ENCODE measurements around the gene CHST10. TPM values are rescaled to one million over a fixed set of nuclear protein-coding genes. Genes with fewer than 3 reads are reported as not detected.
"Not testable (repeated sequence)": the region's sequence is repeated elsewhere in the genome, so short reads cannot be mapped to it uniquely, and the experiment has no call there.

The CHST10 gene, protein sequence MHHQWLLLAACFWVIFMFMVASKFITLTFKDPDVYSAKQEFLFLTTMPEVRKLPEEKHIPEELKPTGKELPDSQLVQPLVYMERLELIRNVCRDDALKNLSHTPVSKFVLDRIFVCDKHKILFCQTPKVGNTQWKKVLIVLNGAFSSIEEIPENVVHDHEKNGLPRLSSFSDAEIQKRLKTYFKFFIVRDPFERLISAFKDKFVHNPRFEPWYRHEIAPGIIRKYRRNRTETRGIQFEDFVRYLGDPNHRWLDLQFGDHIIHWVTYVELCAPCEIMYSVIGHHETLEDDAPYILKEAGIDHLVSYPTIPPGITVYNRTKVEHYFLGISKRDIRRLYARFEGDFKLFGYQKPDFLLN
- total RNA-seq: 33.0 and 33.2 TPM in 2 replicates
- long read RNA-seq, transcript CHST10-201 (7 exons, 2,842 nt): major isoform, 6 of 19 reads
- long read RNA-seq, partial matches to known transcripts: 1 of 19 reads
- long read RNA-seq, other reads (novel, unspliced or antisense): 12 of 19 reads

DNA sequence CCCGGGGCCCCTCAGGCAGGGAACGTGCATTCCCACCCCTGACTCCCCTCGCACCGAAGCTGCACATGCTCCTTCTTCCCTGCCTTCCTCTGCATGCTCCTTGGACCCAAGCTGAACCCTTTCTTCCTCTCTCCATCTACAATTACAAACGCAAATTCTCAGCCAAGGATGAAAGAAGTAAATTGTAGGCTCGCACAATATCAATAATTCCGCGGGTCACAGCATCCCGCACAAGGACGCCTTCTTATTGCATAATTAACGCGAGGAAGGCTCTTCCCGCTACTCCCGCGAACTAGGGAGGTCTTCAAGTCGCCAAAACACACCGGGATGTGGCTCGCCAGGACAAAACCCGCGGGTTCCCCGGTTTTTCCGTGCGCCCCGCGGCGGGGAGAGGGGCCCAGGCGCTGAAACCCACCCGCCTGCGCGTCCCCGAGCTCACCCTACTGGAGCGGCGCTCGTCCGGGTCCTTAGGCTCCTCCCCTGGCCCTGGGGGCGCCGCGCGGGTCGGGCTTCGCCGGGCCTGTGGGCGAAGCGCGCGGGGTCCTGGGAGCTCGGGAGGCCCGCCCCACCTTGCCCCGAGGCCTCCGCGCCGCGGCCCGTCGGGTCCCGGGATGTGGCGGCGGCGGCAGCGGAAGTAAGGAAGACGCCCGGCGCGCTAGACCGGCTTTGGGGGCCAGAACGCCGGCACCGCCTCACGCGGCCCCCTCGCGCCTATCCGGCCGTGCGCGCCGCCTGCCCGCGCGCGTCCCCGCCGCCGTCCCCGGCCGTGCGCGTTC lies at the start of gene CHST10:
TSS of gene CHST10 (minus strand) at position 734 of the 776 bp plus-strand sequence. CDS start 10,993 bp downstream, outside the sequence.
- DNase-seq (ENCODE audit: low read depth, low spot score): peak; percentile 67
- no peaks in the 10 kb centered on the region for H3K9me3 Mint-ChIP-seq
- H3K27me3 Mint-ChIP-seq (ENCODE audit: low read depth): no peaks in the 10 kb centered on the region
- H3K4me3 Mint-ChIP-seq: peak within 1 kb of the TSS; percentile 96
- H3K4me1 Mint-ChIP-seq: peaks cover 43% of the 10 kb centered on the region
- TF ChIP-seq, protein P1, sequence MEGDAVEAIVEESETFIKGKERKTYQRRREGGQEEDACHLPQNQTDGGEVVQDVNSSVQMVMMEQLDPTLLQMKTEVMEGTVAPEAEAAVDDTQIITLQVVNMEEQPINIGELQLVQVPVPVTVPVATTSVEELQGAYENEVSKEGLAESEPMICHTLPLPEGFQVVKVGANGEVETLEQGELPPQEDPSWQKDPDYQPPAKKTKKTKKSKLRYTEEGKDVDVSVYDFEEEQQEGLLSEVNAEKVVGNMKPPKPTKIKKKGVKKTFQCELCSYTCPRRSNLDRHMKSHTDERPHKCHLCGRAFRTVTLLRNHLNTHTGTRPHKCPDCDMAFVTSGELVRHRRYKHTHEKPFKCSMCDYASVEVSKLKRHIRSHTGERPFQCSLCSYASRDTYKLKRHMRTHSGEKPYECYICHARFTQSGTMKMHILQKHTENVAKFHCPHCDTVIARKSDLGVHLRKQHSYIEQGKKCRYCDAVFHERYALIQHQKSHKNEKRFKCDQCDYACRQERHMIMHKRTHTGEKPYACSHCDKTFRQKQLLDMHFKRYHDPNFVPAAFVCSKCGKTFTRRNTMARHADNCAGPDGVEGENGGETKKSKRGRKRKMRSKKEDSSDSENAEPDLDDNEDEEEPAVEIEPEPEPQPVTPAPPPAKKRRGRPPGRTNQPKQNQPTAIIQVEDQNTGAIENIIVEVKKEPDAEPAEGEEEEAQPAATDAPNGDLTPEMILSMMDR (conservative IDR thresholded peaks at IDR 0.05): no peak
- peak within 1 kb of the TSS; percentile 95 for H3K27ac Mint-ChIP-seq (ENCODE audit: unreplicated experiment)
- peaks cover 4% of the 10 kb centered on the region for H3K36me3 Mint-ChIP-seq (ENCODE audit: low read depth)

DNA sequence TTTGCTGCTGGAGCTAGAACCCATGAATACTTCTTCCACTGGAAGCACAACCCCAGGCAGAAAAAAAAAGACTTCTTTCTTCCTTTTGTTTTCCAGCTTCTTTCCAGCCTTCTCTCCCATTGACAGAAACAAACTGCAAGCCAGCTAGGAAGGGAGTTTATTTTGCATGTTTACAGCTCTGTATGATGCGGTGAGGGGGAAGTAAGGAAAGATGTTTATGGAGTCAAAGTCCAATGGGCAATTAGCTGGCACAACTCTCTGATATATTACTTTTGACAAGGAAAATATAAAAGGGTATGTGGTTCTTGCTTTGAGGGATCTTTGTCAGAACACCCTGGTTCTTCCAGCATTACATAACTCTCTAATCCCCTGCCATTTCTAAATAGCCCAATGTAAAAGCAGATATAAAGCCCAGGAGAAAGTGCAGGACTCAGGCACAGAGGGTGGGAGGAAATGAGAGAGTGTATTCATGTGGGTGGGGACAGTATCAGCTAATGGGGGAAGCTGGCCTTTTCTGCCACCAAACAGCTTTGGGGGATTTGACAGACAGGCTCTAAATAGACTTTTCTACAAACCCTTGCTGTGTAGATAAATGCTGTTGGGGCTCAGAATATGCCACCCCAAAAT lies 43.5 kb upstream of the CHST10 start:
- no peak overlapping the region for H3K27ac Mint-ChIP-seq (ENCODE audit: unreplicated experiment)
- TF ChIP-seq, protein P1 (conservative IDR thresholded peaks at IDR 0.05): no peak
- DNase-seq (ENCODE audit: low read depth, low spot score): no peak
- peaks cover 19% of the 10 kb centered on the region for H3K27me3 Mint-ChIP-seq (ENCODE audit: low read depth)
- no peaks in the 10 kb centered on the region for H3K4me1 Mint-ChIP-seq
- H3K4me3 Mint-ChIP-seq: no peak overlapping the region
- peaks cover 9% of the 10 kb centered on the region for H3K36me3 Mint-ChIP-seq (ENCODE audit: low read depth)
- H3K9me3 Mint-ChIP-seq: peaks cover 4% of the 10 kb centered on the region

DNA sequence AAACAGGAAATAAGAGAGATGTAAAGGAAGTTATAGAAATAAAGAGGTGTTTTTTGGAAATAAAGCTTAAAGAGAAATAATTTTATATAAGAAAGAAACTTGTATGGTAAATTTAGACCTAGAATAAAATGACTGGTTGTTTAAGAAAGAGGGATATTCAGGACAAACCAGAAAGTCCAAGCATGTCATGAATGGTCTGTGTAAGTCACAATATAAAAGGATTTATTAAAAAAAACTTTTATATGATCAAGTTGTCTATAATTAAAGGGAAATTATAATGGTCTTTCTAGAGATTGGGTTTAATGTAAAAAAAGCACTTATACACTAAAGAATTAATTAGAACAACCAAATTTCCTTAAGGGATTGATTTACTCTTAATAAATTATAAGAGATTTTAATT lies 38.9 kb upstream of the CHST10 start:
- H3K27me3 Mint-ChIP-seq (ENCODE audit: low read depth); DNase-seq (ENCODE audit: low read depth, low spot score); H3K27ac Mint-ChIP-seq (ENCODE audit: unreplicated experiment); H3K4me3 Mint-ChIP-seq; H3K4me1 Mint-ChIP-seq; H3K36me3 Mint-ChIP-seq (ENCODE audit: low read depth): not testable (repeated sequence)
- H3K9me3 Mint-ChIP-seq: peaks cover 13% of the 10 kb centered on the region

DNA sequence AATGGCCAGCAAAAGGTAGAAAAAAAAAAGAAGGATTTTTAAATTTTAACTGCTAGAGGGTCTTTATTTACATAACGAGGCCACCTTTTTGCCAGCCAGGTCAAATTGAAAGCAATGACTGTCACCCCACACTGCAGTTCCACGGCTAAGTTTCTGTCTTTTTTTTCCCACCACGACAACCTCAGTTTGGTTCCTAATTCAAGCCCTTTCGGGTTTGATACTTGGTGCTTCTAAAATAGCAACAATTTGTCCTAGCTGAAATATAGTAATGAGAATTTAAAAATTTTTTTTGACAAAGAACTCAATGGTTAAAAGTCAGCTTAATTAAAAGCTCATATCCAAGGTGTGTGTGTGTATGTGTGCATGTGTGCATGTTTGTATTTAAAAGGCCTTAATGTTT lies 36.4 kb upstream of the CHST10 start:
- Mint-ChIP-seq H3K27ac (ENCODE audit: unreplicated experiment) (no peak overlapping the region), H3K27me3 (ENCODE audit: low read depth) (no peaks in the 10 kb centered on the region), H3K36me3 (ENCODE audit: low read depth) (peaks cover 3% of the 10 kb centered on the region), H3K4me1 (no peaks in the 10 kb centered on the region), H3K4me3 (no peak overlapping the region), H3K9me3 (peaks cover 10% of the 10 kb centered on the region)
- no peak for DNase-seq (ENCODE audit: low read depth, low spot score)
- TF ChIP-seq, protein P1 (conservative IDR thresholded peaks at IDR 0.05): no peak

DNA sequence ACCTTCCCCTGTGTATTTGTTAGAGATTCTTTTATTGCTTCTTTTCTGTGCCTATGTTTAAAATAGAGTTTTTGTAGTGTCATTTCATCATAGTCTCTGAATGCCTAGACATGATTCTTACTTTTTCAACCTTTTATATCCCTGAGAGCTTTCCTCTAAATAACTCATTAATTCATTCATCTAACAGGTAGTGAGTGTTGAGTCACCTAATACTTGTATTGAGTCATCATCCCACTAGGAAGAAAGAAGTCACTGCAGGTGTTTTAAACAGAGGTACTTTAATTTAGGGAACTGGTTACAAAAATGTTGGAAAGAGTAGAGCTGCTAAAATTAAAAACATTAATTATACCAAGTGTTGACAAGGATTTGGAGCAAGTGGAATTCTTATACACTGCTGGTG lies 34.3 kb upstream of the CHST10 start:
- Mint-ChIP-seq H3K27me3 (ENCODE audit: low read depth) (peaks cover 3% of the 10 kb centered on the region), H3K36me3 (ENCODE audit: low read depth) (no peaks in the 10 kb centered on the region), H3K9me3 (peaks cover 10% of the 10 kb centered on the region), H3K27ac (ENCODE audit: unreplicated experiment) (no peak overlapping the region), H3K4me3 (no peak overlapping the region), H3K4me1 (no peaks in the 10 kb centered on the region)
- no peak for DNase-seq (ENCODE audit: low read depth, low spot score)
- TF ChIP-seq, protein P1 (conservative IDR thresholded peaks at IDR 0.05): no peak

Data from neural crest cell (in vitro differentiated cells).